HepG2 (cell line): ENCODE measurements around the gene AUP1. TPM values are rescaled to one million over a fixed set of nuclear protein-coding genes. Genes with fewer than 3 reads are reported as not detected.

Experiments used
- ARNT2 ChIP-seq: sonication (generic); formaldehyde crosslinking; IDR thresholded peaks from 2 replicates; pipeline ENCODE4 v1.8.0; 2022; ENCODE audit warnings: mild to moderate bottlenecking, low read depth, missing genetic modification reagents, moderate library complexity
- CSRNP2 ChIP-seq: sonication (generic); formaldehyde crosslinking; conservative IDR thresholded peaks from 2 replicates; pipeline ENCODE4 v1.8.0; 2022; ENCODE audit warnings: low read depth, missing genetic modification reagents
- DRAP1 ChIP-seq: IDR thresholded peaks from 2 replicates; pipeline ENCODE4 v1.6.1; 2016; ENCODE audit warnings: missing genetic modification reagents, missing compliant biosample characterization
- GTF3A ChIP-seq: sonication (generic); formaldehyde crosslinking; conservative IDR thresholded peaks from 2 replicates; pipeline ENCODE4 v1.4.0; 2020; ENCODE audit warnings: mild to moderate bottlenecking, missing genetic modification reagents
- HMGXB3 ChIP-seq: sonication (generic); formaldehyde crosslinking; IDR thresholded peaks from 2 replicates; pipeline ENCODE4 v1.4.0; 2020; ENCODE audit warnings: missing genetic modification reagents, borderline replicate concordance
- MAFG ChIP-seq: sonication (generic); formaldehyde crosslinking; IDR thresholded peaks from 2 replicates; pipeline ENCODE4 v1.5.1; 2020; ENCODE audit warnings: mild to moderate bottlenecking, missing genetic modification reagents
- NCOA2 ChIP-seq: sonication (generic); formaldehyde crosslinking; IDR thresholded peaks from 2 replicates; pipeline ENCODE4 v1.8.0; 2022; ENCODE audit warnings: inconsistent platforms
- NR2F2 ChIP-seq: IDR thresholded peaks from 2 replicates; pipeline ENCODE4 v1.6.1; 2012; ENCODE audit warnings: low read depth, inconsistent platforms, borderline replicate concordance
- SIN3A ChIP-seq: IDR thresholded peaks from 2 replicates; pipeline ENCODE4 v1.6.1; 2011; ENCODE audit warnings: low read depth, mild to moderate bottlenecking, control low read depth, low read length, borderline replicate concordance
- ZBTB10 ChIP-seq: sonication (generic); formaldehyde crosslinking; IDR thresholded peaks from 2 replicates; pipeline ENCODE4 v1.4.0; 2020; ENCODE audit warnings: missing genetic modification reagents, borderline replicate concordance
- ZFP36L2 ChIP-seq: sonication (generic); formaldehyde crosslinking; IDR thresholded peaks from 2 replicates; pipeline ENCODE4 v1.4.0; 2020; ENCODE audit warnings: missing genetic modification reagents
- ZNF451 ChIP-seq: sonication (generic); formaldehyde crosslinking; IDR thresholded peaks from 2 replicates; pipeline ENCODE4 v1.5.0; 2020; ENCODE audit warnings: mild to moderate bottlenecking, missing genetic modification reagents
- ZNF550 ChIP-seq: sonication (generic); formaldehyde crosslinking; IDR thresholded peaks from 2 replicates; pipeline ENCODE4 v1.4.0; 2020; ENCODE audit warnings: mild to moderate bottlenecking, missing genetic modification reagents, borderline replicate concordance
- ZNF609 ChIP-seq: sonication (generic); formaldehyde crosslinking; IDR thresholded peaks from 2 replicates; pipeline ENCODE4 v1.4.0; 2020; ENCODE audit warnings: mild to moderate bottlenecking, missing genetic modification reagents, borderline replicate concordance
- polyA plus RNA-seq, 8 experiments: library from polyadenylated mRNA; depleted of rRNA in 3 of 8; stranded (reverse) in 7 of 8; unstranded in 1 of 8; fragments of >200 nt; fragmentation: Illumina TruSeq in 4 of 8; extraction: Trizol in 4 of 8; gene quantifications; 2 replicates each; pipeline versions ENCODE4 v1.2.1 to v1.2.3, GENCODE V29; 2011 to 2016; ENCODE audit warnings: low read depth in 4 of 8, missing spikeins in 1 of 8, mixed read lengths in 1 of 8; ENCODE audit not compliant: insufficient read depth in 1 of 8
- total RNA-seq, 5 experiments: library from RNA; depleted of rRNA; stranded (reverse); fragments of >200 nt; fragmentation: Illumina TruSeq; extraction: Trizol; gene quantifications; 2 replicates each; pipeline ENCODE4 v1.2.3, GENCODE V29; 2016; ENCODE audit warnings: low read depth in 1 of 5

Gene AUP1
- total and polyA plus RNA-seq, 2 of the 13 experiments (the other 11 are each of a cell fraction or from before 2014, with no cell fraction given), result 174 to 267 TPM

GRCh38 chr2:74499267-74499939 is 30.1 kb downstream of the AUP1 start, which contains the start of gene LBX2 (continued):
- TF ChIP-seq ZNF609 (CRISPR knock-in tag) (0 out of 2 replicates have a peak, but pooled peaks have one; percentile 27), SIN3A (no peak), ZBTB10 (CRISPR knock-in tag) (no peak), NCOA2 (no peak), ZNF550 (CRISPR knock-in tag) (no peak), MAFG (CRISPR knock-in tag) (no peak), DRAP1 (no peak), ARNT2 (CRISPR knock-in tag) (peak; percentile 25; the same call in 1 of the 2 replicates), HMGXB3 (CRISPR knock-in tag) (no peak), ZFP36L2 (no peak), CSRNP2 (CRISPR knock-in tag) (no peak), NR2F2 (no peak), ZNF451 (no peak), GTF3A (no peak)
